Parathyroid adenoma (tissue), 2 donors: ENCODE data around the gene MRS2.
"Not testable (repeated sequence)": the region's sequence is repeated elsewhere in the genome, so short reads cannot be mapped to it uniquely, and the experiment has no call there.

Source experiments
- H2AFZ ChIP-seq: fragments of 300-600 bp; sonication (generic); one replicate; pipeline ENCODE4 v1.7.0; 2017; ENCODE audit warnings: antibody characterized with exemption, mild to moderate bottlenecking
- H3K27ac ChIP-seq: fragments of 300-600 bp; sonication (generic); one replicate; pipeline ENCODE4 v1.7.0; 2017
- H3K27me3 ChIP-seq: fragments of 300-600 bp; sonication (generic); one replicate; pipeline ENCODE4 v1.7.0; 2017; ENCODE audit warnings: low read length; ENCODE audit not compliant: control insufficient read depth, insufficient read depth
- H3K36me3 ChIP-seq: fragments of 300-600 bp; sonication (generic); one replicate; pipeline ENCODE4 v1.7.0; 2017; ENCODE audit warnings: low read length; ENCODE audit not compliant: control insufficient read depth, insufficient read depth
- H3K4me1 ChIP-seq: fragments of 300-600 bp; sonication (generic); one replicate; pipeline ENCODE4 v1.7.0; 2017; ENCODE audit warnings: control low read depth
- H3K4me2 ChIP-seq: fragments of 300-600 bp; sonication (generic); one replicate; pipeline ENCODE4 v1.7.0; 2017; ENCODE audit warnings: low read length
- H3K4me3 ChIP-seq: fragments of 300-600 bp; sonication (generic); one replicate; pipeline ENCODE4 v1.7.0; 2017; ENCODE audit warnings: low read depth, low read length
- H3K79me2 ChIP-seq: fragments of 300-600 bp; sonication (generic); one replicate; pipeline ENCODE4 v1.7.0; 2017; ENCODE audit warnings: control low read depth
- H3K9ac ChIP-seq: fragments of 300-600 bp; sonication (generic); one replicate; pipeline ENCODE4 v1.7.0; 2017; ENCODE audit warnings: mild to moderate bottlenecking
- H3K9me3 ChIP-seq: fragments of 300-600 bp; sonication (generic); one replicate; pipeline ENCODE4 v1.7.0; 2017; ENCODE audit warnings: low read length; ENCODE audit not compliant: control insufficient read depth
- CTCF ChIP-seq: fragments of 300-600 bp; sonication (generic); IDR thresholded peaks from one replicate; pipeline ENCODE4 v1.7.0; 2017; ENCODE audit warnings: antibody characterized with exemption, mild to moderate bottlenecking
- donor health status: primary hyperparathyroidism.

The MRS2 gene

GRCh38 chr6:24374612-24375011, 28.1 kb upstream of the MRS2 start:
- H3K36me3 ChIP-seq, result no peaks in the 10 kb centered on the region
- no peak overlapping the region for H2AFZ ChIP-seq
- no peak overlapping the region for H3K4me3 ChIP-seq
- H3K27me3 ChIP-seq, result no peaks in the 10 kb centered on the region
- H3K9me3 ChIP-seq, result no peaks in the 10 kb centered on the region
- no peak overlapping the region for H3K4me2 ChIP-seq
- no peak overlapping the region for H3K9ac ChIP-seq
- H3K4me1 ChIP-seq, result no peaks in the 10 kb centered on the region
- H3K79me2 ChIP-seq, result no peaks in the 10 kb centered on the region
- TF ChIP-seq CTCF, result no peak
- H3K27ac ChIP-seq, result no peak overlapping the region

DNA sequence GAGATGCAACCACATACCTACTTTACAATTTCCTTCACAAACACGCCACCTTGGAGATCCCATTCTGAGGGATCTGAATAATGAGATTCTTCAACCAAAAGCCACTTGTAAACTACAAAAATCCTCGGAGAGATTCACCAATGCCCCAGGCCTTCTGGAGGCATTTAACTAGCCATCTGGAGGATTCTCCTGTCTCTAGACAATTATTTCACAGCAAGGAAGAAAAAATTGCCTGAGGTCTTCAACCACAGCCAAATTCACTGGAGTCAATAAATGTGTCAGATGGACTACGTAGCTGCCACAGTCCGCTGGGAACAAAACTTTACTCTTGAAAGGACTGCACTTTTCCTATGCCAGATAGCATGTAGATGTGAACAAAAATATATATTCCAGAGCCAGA, 25.9 kb upstream of the MRS2 start:
- Histone ChIP-seq H2AFZ (no peak overlapping the region), H3K4me2 (no peak overlapping the region), H3K4me1 (no peaks in the 10 kb centered on the region), H3K79me2 (no peaks in the 10 kb centered on the region), H3K27ac (no peak overlapping the region), H3K36me3 (no peaks in the 10 kb centered on the region), H3K27me3 (no peaks in the 10 kb centered on the region), H3K9me3 (no peaks in the 10 kb centered on the region), H3K4me3 (no peak overlapping the region), H3K9ac (no peak overlapping the region)
- TF ChIP-seq CTCF, result no peak

GRCh38 chr6:24378473-24379097, 24.2 kb upstream of the MRS2 start:
- no peaks in the 10 kb centered on the region for H3K9me3 ChIP-seq
- no peak for TF ChIP-seq CTCF
- no peak overlapping the region for H3K9ac ChIP-seq
- H3K27ac ChIP-seq, result no peak overlapping the region
- no peaks in the 10 kb centered on the region for H3K4me1 ChIP-seq
- no peaks in the 10 kb centered on the region for H3K79me2 ChIP-seq
- H2AFZ ChIP-seq, result no peak overlapping the region
- no peaks in the 10 kb centered on the region for H3K36me3 ChIP-seq
- no peaks in the 10 kb centered on the region for H3K27me3 ChIP-seq
- no peak overlapping the region for H3K4me2 ChIP-seq
- H3K4me3 ChIP-seq, result no peak overlapping the region

DNA sequence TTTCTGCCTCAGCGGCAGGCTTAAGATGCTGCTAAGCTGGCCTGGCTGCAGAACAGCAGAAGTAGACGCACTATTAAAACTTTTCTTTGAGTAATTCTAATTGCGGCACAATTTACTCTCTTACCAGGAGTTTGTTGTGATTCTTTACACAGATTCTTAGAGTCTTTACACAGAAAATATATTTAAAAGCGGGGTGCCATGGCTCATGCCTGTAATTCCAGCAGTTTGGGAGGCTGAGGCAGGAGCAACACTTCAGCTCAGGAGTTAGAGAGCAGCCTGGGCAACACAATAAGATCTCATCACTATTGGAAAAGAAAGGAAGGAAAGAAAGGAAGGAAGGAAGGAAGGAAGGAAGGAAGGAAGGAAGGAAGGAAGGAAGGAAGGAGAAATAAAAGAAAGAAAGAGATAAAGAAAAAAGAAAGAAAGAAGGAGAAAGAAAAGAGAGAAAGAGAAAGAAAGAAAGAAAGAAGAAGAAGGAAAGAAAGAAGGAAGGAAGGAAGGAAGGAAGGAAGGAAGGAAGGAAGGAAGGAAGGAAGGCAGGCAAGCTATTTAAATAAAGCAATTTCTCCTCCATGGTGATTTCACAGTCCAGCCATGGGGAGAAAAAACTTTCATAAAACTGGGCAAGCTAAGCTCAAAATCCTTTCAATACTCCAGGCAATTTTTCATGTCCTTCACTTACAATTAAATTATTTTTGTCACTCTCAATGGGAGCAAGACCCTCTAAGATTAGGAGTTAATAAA, 21.1 kb upstream of the MRS2 start:
- Histone ChIP-seq H3K27me3 (no peaks in the 10 kb centered on the region), H2AFZ (no peak overlapping the region), H3K9me3 (no peaks in the 10 kb centered on the region), H3K36me3 (no peaks in the 10 kb centered on the region), H3K9ac (no peak overlapping the region), H3K4me3 (no peak overlapping the region), H3K4me1 (no peaks in the 10 kb centered on the region), H3K79me2 (no peaks in the 10 kb centered on the region), H3K4me2 (no peak overlapping the region), H3K27ac (no peak overlapping the region)
- no peak for TF ChIP-seq CTCF

DNA sequence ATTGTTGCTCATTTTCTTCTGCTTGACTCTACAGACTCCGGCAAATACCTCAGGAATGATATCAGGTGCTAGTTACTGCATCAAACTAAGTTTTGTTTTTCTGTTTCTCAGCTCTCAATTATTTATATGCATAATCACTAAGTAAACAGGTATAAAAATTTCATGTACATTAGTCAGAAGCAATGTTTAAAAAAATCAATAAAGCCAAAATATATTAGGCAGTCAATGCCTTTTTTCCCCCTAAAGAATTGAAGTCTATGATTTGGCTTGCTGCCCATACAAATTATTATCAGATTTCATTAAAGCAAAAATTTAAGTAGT, 20.6 kb upstream of the MRS2 start:
- no peak for TF ChIP-seq CTCF
- Histone ChIP-seq H3K4me1 (no peaks in the 10 kb centered on the region), H3K79me2 (no peaks in the 10 kb centered on the region), H3K27me3 (no peaks in the 10 kb centered on the region), H3K9me3 (no peaks in the 10 kb centered on the region), H3K36me3 (no peaks in the 10 kb centered on the region), H3K4me3 (no peak overlapping the region), H3K9ac (no peak overlapping the region), H2AFZ (no peak overlapping the region), H3K4me2 (no peak overlapping the region), H3K27ac (no peak overlapping the region)

DNA sequence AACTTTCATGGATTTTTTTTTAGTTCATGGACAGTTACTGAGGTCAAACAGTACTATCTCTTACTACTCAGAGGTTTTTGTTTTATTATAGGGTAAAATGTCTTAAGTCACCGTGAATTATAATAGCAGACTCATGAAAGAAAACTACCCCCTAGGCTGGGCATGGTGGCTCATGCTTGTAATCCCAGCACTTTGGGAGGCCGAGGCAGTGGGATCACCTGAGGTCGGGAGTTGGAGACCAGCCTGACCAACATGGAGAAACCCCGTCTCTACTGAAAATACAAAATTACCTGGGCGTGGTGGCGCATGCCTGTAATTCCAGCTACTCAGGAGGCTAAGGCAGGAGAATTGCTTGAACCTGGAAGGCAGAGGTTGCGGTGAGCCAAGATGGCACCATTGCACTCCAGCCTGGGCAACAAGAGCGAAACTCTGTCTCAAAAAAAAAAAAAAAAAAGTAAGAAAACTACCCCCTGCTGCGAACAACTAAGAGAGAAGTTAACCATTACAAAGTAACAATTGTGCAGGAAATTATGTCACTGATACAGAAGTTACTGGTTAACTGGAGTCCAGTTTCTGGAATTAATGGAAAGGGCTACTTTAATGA, 19.7 kb upstream of the MRS2 start:
- not testable (repeated sequence) for H2AFZ ChIP-seq, H3K4me2 ChIP-seq, H3K4me3 ChIP-seq, H3K36me3 ChIP-seq, H3K9ac ChIP-seq, H3K27me3 ChIP-seq, H3K79me2 ChIP-seq, H3K27ac ChIP-seq, H3K9me3 ChIP-seq, H3K4me1 ChIP-seq
